Mononuclear cell (primary cell): ENCODE measurements around the gene FGD3. TPM values are rescaled to one million over a fixed set of nuclear protein-coding genes. Genes with fewer than 3 reads are reported as not detected.

ENCODE experiments used
- H3K27me3 ChIP-seq: 2 replicates; pipeline ENCODE4 v1.6.0; 2011; ENCODE audit warnings: low read length, control low read depth; ENCODE audit not compliant: insufficient read depth
- H3K4me1 ChIP-seq: 2 replicates; pipeline ENCODE4 v1.5.1; 2011; ENCODE audit warnings: mild to moderate bottlenecking, low read length, control low read depth; ENCODE audit not compliant: insufficient read depth
- H3K4me3 ChIP-seq: 2 replicates; pipeline ENCODE4 v1.5.1; 2011; ENCODE audit warnings: mild to moderate bottlenecking, low read length, moderate library complexity
- H3K9me3 ChIP-seq: 2 replicates; pipeline ENCODE4 v1.5.1; 2011; ENCODE audit warnings: low read depth, mild to moderate bottlenecking, control low read depth, low read length
- total RNA-seq: library from RNA; depleted of rRNA; stranded (reverse); fragments of >200 nt; gene quantifications from one replicate; pipeline ENCODE4 v1.2.3, GENCODE V29; 2012

Gene FGD3
- total RNA-seq, 1 donor: 55.7 TPM

GRCh38 chr9:93052791-93053540 is 105.6 kb downstream of the FGD3 start:
- H3K4me3 ChIP-seq: no peak overlapping the region
- H3K9me3 ChIP-seq: no peaks in the 10 kb centered on the region
- H3K27me3 ChIP-seq: no peaks in the 10 kb centered on the region
- H3K4me1 ChIP-seq: peaks cover 31% of the 10 kb centered on the region

DNA sequence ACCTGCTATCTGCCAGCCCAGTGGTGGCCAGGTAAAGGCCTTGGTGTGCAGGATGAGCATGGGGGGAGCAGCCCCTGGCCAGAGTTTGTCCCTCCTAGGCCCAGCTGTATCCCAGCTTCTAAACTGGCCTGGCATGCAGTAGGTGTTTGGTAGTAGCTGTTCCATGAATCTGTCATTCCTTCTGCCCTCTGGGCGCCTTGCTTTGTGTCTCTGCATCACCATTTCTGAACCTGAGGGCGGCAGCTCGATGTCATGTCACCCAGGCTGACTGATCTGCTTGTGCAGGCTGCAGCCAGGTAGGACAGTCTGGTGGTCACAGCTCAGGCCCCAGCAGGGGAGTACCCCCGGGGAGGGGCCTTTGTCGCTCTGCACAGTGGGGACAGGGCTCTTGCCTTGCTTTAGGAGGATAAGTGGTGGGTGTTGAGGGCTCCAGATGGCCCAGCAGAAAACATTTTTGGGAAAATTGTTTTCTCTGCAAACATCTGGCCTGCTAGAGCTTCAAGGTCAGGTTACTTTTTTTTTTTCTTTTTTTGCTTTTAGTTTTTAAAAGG is 106.5 kb downstream of the FGD3 start:
- Histone ChIP-seq H3K4me3 (no peak overlapping the region), H3K4me1 (peaks cover 39% of the 10 kb centered on the region), H3K9me3 (no peaks in the 10 kb centered on the region), H3K27me3 (no peaks in the 10 kb centered on the region)

DNA sequence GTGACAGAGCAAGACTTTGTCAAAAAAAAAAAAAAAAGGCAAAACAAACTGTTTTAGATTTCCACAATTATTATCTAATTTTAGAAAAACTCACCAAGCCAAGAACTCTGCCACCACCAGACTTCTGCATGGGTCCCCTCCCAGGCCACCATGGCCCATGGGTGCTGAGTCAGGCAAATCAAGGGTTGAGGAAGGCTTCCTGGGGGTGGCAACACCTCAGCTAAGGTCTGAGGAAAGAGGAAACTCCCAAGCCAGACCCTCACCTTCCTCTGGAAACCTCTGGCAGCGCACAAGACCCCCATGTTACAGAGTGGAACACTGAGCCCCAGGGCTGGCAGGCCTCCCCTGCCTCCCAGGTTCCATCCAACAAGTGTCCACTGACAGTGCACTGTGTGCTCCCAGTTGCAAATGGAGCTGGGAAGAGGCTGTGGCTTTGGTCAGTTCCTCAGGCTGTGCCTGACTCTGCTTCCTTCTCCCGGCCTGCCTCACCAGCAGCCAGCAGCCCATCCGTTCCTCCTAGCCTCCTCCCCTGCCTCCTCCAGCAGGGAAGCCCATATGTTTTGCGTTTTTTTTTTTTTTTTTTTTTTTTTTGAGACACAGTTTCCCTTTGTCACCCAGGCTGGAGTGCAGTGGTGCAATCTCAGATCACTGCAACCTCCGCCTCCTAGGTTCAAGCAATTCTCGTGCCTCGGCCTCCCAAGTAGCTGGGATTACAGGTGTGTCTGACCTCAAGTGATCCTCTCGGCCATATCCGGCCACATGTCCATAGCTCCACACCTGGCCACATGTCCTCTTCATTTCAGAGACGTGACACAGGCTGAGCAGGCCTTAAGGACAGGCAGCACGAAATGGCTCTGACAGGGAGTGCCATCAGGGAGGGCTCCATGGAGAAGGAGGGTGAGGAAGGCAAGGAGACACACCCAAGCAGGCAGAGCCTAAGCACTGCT is 107.7 kb downstream of the FGD3 start:
- H3K9me3 ChIP-seq: no peaks in the 10 kb centered on the region
- H3K4me1 ChIP-seq: peaks cover 48% of the 10 kb centered on the region
- H3K4me3 ChIP-seq: no peak overlapping the region
- H3K27me3 ChIP-seq: no peaks in the 10 kb centered on the region

DNA sequence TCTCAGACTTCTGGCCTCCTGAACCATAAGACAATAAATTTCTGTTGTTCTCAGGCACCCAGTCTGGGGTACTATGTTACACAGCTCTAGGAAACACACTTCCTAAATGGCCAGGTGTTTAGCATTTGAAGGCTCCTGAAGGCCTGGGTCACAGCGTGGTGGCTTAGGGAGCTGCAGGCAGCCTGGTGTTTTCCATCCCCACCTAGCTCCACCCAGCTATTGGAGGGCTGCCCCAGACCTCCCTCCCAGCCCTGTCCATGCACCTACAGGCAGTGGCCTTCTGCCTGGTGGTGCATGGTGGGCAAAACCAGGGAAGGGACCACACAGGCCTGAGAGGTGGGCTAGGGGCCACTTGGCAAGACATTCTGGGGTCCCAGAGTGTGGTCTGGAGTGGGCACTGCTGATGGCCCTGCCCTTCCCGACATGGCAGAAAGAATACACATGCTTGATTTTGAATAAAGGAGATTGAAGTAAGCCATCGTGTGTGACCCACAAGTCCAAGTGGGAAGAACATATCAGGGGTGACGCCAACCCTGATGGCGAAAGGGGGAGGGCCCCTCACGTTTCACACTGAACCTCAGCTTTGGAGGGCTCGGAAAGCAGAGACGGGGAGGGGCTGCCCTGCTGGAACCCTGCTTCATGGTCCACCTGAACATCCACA is 109.8 kb downstream of the FGD3 start:
- Histone ChIP-seq H3K4me3 (no peak overlapping the region), H3K27me3 (no peaks in the 10 kb centered on the region), H3K9me3 (no peaks in the 10 kb centered on the region), H3K4me1 (peaks cover 70% of the 10 kb centered on the region)

DNA sequence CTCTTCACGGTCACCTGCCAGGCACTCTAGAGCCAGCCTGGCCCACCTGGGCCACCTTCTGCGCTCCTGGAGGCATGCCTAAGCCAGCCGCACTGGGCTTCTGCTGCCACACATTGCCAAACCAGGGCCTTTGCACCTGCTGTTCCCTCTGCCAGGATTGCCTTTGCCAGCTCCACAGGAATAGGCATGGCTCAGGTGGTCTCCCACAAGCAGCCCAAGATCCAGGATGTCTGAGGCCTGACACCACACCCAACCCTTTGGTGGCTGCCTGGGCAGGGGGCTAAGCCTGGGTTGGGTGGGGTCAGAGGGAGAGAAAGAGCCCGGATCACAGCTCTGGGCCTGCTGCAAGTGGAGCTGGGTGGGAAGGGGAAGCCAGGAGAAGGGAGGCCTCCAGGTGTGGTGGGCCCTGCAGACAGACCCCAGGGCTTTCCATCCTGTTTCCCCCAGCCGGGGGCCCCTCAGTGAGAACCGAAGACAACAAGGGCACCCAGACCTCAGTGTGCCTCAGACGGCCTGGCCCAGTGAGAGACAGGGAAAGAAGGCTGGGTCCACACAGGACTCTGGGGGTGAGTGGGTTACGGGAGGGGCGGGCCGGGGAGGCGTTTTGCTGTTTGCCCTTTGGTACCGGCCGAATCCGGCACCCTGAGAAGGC is 110.5 kb downstream of the FGD3 start:
- H3K27me3 ChIP-seq: no peaks in the 10 kb centered on the region
- peaks cover 76% of the 10 kb centered on the region for H3K4me1 ChIP-seq
- no peak overlapping the region for H3K4me3 ChIP-seq
- no peaks in the 10 kb centered on the region for H3K9me3 ChIP-seq

GRCh38 chr9:93058355-93059010 is 111.2 kb downstream of the FGD3 start, which contains the start of gene SUSD3:
TSS of gene SUSD3 (plus strand) at chr9:93058701. CDS start at chr9:93058743, 42 bp downstream.
- Histone ChIP-seq H3K27me3 (no peaks in the 10 kb centered on the region), H3K9me3 (no peaks in the 10 kb centered on the region), H3K4me1 (peaks cover 79% of the 10 kb centered on the region), H3K4me3 (peak within 1 kb of the TSS; percentile 46)

- Histone ChIP-seq H3K4me3 (peak overlapping the region; percentile 46), H3K4me1 (peaks cover 79% of the 10 kb centered on the region)
These were observed 111.8 kb downstream of the FGD3 start for GRCh38 chr9:93059011-93059714.

DNA sequence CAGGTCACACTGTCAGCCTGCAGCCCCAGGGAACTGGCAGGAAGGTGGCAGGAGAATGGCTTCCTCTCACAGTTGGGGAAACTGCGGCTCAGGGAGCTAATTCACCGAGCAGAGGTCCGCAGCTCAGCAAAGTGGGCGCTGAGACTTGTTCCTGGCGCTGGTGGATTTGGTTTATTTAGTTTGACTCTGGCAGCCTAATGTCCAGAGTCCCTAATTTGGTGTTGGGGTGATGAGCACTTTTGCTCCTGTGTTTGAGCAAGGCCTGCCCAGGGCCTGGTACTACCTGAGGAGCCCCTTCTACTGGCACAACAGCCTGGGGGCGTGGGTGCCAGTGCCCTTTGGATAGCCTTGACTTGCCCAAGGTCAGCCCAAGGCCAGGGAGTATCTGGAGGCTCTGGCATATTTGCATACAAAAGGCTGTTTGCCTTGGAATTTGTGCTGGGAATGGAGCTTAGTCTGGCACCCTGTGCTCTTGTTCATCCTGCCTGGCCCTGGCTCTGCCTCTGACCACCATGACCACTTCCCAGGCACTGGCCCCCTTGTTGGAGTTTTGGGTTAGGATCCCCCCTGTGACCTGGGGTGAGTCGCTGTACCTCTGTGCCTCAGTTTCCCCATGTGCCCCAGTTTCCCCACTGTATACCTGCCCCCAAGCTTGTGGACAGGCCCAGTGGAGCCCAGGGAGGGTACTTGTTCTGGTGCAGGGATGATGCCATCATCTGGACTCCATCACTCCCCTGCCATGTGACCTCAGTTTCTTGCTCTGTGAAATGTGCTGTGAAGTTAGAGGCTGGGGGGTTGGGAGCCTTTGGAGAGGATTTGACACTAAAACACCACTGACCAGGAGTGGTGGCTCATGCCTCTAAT is 112.6 kb downstream of the FGD3 start:
- Histone ChIP-seq H3K9me3 (no peaks in the 10 kb centered on the region), H3K4me1 (peaks cover 79% of the 10 kb centered on the region), H3K27me3 (no peaks in the 10 kb centered on the region), H3K4me3 (peak overlapping the region; percentile 46)

More at GRCh38 chr9:93059011-93059714, 111.8 kb downstream of the FGD3 start:
- Histone ChIP-seq H3K9me3 (no peaks in the 10 kb centered on the region), H3K27me3 (no peaks in the 10 kb centered on the region)

DNA sequence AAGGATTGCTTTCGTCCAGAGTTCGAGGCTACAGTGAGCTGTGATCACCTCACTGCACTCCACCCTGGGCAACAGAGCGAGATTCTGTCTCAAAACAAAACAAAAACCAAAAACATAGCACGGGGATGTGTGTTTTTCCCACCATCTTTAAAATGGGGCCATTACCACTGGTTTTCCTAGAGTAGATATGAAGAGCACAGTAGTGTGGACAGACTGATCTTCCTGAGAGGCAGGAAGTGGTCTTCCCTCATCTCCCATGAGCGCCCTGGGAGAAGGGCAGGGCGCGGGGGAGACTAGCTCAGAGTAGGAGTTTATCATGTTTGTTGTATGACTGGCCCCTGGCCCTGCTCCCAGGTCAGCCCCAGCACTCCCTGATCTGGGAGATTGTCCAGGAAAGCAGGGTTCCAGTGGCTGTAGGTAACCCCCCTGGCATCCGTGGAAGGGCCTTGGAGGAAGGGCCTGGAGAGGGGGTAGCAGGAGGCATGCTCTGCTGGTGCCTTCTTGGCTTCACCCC is 113.5 kb downstream of the FGD3 start:
- Histone ChIP-seq H3K27me3 (no peaks in the 10 kb centered on the region), H3K4me3 (no peak overlapping the region), H3K4me1 (peaks cover 79% of the 10 kb centered on the region), H3K9me3 (no peaks in the 10 kb centered on the region)

GRCh38 chr9:93061260-93061751 is 114.0 kb downstream of the FGD3 start:
- no peak overlapping the region for H3K4me3 ChIP-seq
- H3K4me1 ChIP-seq: peaks cover 82% of the 10 kb centered on the region
- no peaks in the 10 kb centered on the region for H3K27me3 ChIP-seq
- H3K9me3 ChIP-seq: no peaks in the 10 kb centered on the region

DNA sequence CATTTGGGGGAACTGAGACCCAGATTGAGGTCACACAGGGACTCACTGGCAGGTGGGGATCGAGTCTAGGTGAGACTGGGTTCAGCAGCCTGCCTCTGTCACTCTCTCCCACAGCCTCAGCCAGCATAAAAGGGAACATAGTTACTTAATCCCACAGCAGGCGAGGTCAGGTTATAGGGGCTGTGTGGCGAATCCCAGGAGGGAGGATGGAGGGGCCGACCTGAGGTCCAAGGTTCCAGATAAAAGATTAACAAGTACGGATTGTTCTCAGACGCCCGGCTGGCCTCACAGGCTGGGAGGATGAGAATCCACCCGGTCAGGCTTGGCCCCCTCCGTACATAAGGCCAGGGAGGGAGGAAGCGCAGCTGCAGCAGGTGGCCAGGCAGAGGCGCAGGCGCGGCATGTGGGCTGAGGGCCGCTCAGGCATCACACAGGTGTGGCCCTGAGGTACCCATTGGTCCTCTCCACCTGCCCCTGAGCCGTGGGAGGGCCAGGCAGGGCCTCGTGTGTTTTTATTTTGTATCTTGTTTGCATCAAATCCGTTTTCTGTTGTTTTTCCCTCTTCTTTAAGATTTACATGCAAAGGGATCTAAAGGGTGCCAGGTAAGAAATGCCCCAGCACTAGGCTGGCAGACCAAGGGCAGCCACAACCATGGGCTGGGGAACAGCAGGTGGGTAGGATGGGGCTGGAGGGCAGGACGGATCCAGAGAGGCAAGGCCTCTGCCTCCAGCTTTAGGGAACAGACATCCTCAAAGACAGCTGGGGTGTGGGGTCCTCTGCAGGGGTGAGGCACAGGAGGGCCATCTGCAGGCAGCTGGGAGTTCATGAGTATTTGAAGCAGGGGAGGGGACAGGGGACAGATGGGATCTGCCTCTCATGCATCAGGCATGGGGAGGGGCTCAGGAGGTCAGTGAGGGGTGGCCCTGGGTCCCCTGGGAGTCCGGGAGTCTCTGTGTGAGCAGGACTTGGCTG is 114.8 kb downstream of the FGD3 start:
- peaks cover 83% of the 10 kb centered on the region for H3K4me1 ChIP-seq
- no peak overlapping the region for H3K4me3 ChIP-seq
- H3K27me3 ChIP-seq: no peaks in the 10 kb centered on the region
- no peaks in the 10 kb centered on the region for H3K9me3 ChIP-seq
